Colonic mucosa (tissue), 4 donors: ENCODE results near the gene CALD1. TPM values are rescaled to one million over a fixed set of nuclear protein-coding genes. Genes with fewer than 3 reads are reported as not detected.

ENCODE experiments used
- DNase-seq: peaks from one replicate; pipeline ENCODE4 v3.0.0-alpha.2; 2020
- H3K27ac ChIP-seq: fragments of 200-600 bp; one replicate; pipeline ENCODE4 v1.8.0; 2021
- H3K27me3 ChIP-seq: fragments of 200-600 bp; one replicate; pipeline ENCODE4 v1.8.0; 2021
- H3K36me3 ChIP-seq: fragments of 200-600 bp; one replicate; pipeline ENCODE4 v1.8.0; 2021
- H3K4me1 ChIP-seq: fragments of 200-600 bp; one replicate; pipeline ENCODE4 v1.8.0; 2021; ENCODE audit warnings: mild to moderate bottlenecking
- H3K4me3 ChIP-seq: fragments of 200-600 bp; one replicate; pipeline ENCODE4 v1.8.0; 2021
- H3K9ac ChIP-seq, 2 donors: one replicate each; pipeline ENCODE4 v1.7.0; 2013; ENCODE audit warnings: control low read depth in 2 of 2, low read depth in 2 of 2, low read length in 2 of 2
- H3K9me3 ChIP-seq: fragments of 200-600 bp; one replicate; pipeline ENCODE4 v1.8.0; 2021
- CTCF ChIP-seq: fragments of 200-600 bp; IDR thresholded peaks from one replicate; pipeline ENCODE4 v1.8.0; 2022; ENCODE audit warnings: antibody characterized with exemption, mild to moderate bottlenecking
- intact Hi-C: fragments of 100-400 bp; cut with DNase I; formaldehyde crosslinking; loops from one replicate; pipeline ENCODE4 v1.14.1; 2022
- total RNA-seq, 2 donors: library from RNA; stranded (reverse); fragmentation: NEBNext Ultra II Directional in 1 of 2; extraction: Animal tissue kit (Norgen Biotek cat#: 25700) in 1 of 2; gene quantifications; one replicate each; pipeline ENCODE4 v1.2.1, GENCODE V29; 2021
- donor health status: healthy.
- donor health status: DM: no; HTN: no; CAD: no.
- donor health status: DM: no; HTN: no; CAD: no.

CALD1 gene
- total RNA-seq, 2 donors from 2014 or later: 27.4 to 193 TPM

GRCh38 chr7:134948246-134948645, 168.8 kb downstream of the CALD1 start:
- no peak for TF ChIP-seq CTCF
- Histone ChIP-seq H3K4me1 (no peaks in the 10 kb centered on the region), H3K27ac (no peak overlapping the region), H3K9me3 (no peaks in the 10 kb centered on the region), H3K4me3 (no peak overlapping the region), H3K9ac (no peak overlapping the region), H3K36me3 (no peaks in the 10 kb centered on the region), H3K27me3 (no peaks in the 10 kb centered on the region)
- intact Hi-C loops: no loop called here
- no peak for DNase-seq

DNA sequence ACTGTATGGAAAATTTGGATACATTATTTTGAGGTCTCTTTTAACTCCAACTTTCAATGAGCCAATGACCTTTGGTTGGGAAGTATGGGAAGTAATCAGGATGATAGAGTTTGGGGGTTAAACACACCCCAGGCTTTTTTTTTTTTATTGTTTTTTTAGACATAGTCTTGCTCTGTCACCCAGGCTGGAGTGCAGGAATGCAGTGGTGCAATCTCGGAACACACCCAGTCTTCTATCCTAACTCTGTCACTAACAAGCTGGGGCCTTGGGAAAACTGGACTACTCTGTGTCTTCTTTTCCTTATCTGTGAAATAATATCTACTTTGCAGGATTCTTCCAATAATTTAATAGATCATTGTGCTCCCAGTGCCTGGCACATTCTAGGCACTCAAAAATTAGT, 169.3 kb downstream of the CALD1 start:
- no peak for TF ChIP-seq CTCF
- Histone ChIP-seq H3K36me3 (no peaks in the 10 kb centered on the region), H3K9ac (no peak overlapping the region), H3K4me3 (no peak overlapping the region), H3K4me1 (no peaks in the 10 kb centered on the region), H3K27ac (no peak overlapping the region), H3K9me3 (no peaks in the 10 kb centered on the region), H3K27me3 (no peaks in the 10 kb centered on the region)
- no peak for DNase-seq
- intact Hi-C loops: no loop called here

- Histone ChIP-seq H3K36me3 (no peaks in the 10 kb centered on the region), H3K4me1 (no peaks in the 10 kb centered on the region), H3K9me3 (no peaks in the 10 kb centered on the region), H3K4me3 (no peak overlapping the region), H3K9ac (no peak overlapping the region), H3K27me3 (no peaks in the 10 kb centered on the region), H3K27ac (no peak overlapping the region)
- no peak for DNase-seq
- intact Hi-C loops: no loop called here
- no peak for TF ChIP-seq CTCF
These were observed 169.7 kb downstream of the CALD1 start for GRCh38 chr7:134949171-134949570.

DNA sequence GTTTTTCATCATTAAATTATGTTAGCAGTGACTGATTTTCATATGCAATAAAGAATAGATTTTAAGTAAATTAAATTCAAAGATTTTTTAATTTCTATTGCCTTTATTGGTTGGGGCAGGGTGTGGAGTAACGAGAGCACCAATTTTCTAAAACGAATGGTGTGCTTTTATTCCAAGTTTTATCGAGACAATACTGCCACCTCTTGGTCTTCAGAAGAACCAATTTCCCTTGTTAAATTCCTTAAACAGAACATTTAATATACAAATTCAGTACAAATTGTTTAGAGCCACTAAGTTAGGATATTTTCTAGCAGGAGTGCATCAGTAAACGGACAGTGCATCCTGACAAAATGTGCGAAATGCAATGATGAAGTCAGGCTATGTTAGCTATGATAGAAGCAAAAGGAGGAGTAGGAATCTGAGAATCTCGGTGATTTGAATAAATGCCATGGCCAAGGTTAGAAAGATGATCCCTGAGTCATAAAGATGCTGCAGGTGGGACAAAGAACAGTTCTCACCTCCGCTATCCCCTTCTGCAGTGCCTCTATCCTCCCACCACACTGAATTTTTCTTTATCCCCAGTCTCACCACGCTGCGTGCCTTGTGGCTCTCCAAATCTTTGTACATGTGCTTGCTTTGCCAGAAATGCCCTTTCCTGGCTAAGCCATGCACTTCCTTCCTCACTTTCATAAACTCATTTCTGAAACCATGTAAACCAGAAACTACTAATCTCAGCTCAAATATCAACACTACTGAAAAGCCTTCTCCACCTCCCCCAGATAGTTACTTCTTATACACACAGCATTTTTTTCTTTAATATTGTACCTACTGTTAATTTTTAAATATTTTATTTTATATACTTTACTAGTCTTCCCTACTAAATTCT, 175.0 kb downstream of the CALD1 start:
- intact Hi-C loops: loop anchor here (10.0 kb wide), 2 partner anchors 260 to 320 kb away; no protein-coding TSS in a partner anchor

GRCh38 chr7:134957005-134957404, 177.6 kb downstream of the CALD1 start:
- no peak for TF ChIP-seq CTCF
- Histone ChIP-seq H3K27me3 (no peaks in the 10 kb centered on the region), H3K27ac (no peak overlapping the region), H3K36me3 (no peaks in the 10 kb centered on the region), H3K4me1 (no peaks in the 10 kb centered on the region), H3K9ac (no peak overlapping the region), H3K9me3 (no peaks in the 10 kb centered on the region), H3K4me3 (no peak overlapping the region)
- intact Hi-C loops: loop anchor here (10.0 kb wide), 2 partner anchors 262 to 322 kb away; no protein-coding TSS in a partner anchor
- DNase-seq: no peak

More for the DNA sequence above, 175.0 kb downstream of the CALD1 start:
- Histone ChIP-seq H3K27ac (no peak overlapping the region), H3K9ac (no peak overlapping the region), H3K4me3 (no peak overlapping the region), H3K36me3 (no peaks in the 10 kb centered on the region), H3K27me3 (no peaks in the 10 kb centered on the region), H3K9me3 (no peaks in the 10 kb centered on the region), H3K4me1 (no peaks in the 10 kb centered on the region)
- no peak for TF ChIP-seq CTCF
- no peak for DNase-seq
